Measurements from ENCODE around the gene LRRC34. TPM values are rescaled to one million over a fixed set of nuclear protein-coding genes. Genes with fewer than 3 reads are reported as not detected.

The LRRC34 gene
- total and polyA plus RNA-seq, 9 of the 15 experiments (the other 6 are each of a cell fraction or from before 2014, with no cell fraction given), result 0.17 to 0.30 TPM; not detected in 7

- TF ChIP-seq, protein P1, sequence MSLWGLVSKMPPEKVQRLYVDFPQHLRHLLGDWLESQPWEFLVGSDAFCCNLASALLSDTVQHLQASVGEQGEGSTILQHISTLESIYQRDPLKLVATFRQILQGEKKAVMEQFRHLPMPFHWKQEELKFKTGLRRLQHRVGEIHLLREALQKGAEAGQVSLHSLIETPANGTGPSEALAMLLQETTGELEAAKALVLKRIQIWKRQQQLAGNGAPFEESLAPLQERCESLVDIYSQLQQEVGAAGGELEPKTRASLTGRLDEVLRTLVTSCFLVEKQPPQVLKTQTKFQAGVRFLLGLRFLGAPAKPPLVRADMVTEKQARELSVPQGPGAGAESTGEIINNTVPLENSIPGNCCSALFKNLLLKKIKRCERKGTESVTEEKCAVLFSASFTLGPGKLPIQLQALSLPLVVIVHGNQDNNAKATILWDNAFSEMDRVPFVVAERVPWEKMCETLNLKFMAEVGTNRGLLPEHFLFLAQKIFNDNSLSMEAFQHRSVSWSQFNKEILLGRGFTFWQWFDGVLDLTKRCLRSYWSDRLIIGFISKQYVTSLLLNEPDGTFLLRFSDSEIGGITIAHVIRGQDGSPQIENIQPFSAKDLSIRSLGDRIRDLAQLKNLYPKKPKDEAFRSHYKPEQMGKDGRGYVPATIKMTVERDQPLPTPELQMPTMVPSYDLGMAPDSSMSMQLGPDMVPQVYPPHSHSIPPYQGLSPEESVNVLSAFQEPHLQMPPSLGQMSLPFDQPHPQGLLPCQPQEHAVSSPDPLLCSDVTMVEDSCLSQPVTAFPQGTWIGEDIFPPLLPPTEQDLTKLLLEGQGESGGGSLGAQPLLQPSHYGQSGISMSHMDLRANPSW (CRISPR knock-in tag; IDR thresholded peaks at IDR 0.05), result no peak
- TF ChIP-seq ZBTB9 (CRISPR knock-in tag; IDR thresholded peaks at IDR 0.05) (no peak), ZNF232 (CRISPR knock-in tag; IDR thresholded peaks at IDR 0.05) (0 out of 2 replicates have a peak, but pooled peaks have one; percentile 76), ZNF76 (CRISPR knock-in tag; IDR thresholded peaks at IDR 0.05; ENCODE audit: borderline replicate concordance) (no peak; the same call in 1 of the 2 replicates), FOXJ2 (tag; IDR thresholded peaks at IDR 0.05) (no peak), ZBED1 (IDR thresholded peaks at IDR 0.05) (0 out of 2 replicates have a peak, but pooled peaks have one; percentile 49), ASH1L (IDR thresholded peaks at IDR 0.05; ENCODE audit: borderline replicate concordance, low read depth, partially characterized antibody) (no peak), ZNF197 (CRISPR knock-in tag; IDR thresholded peaks at IDR 0.05; ENCODE audit: low read depth) (no peak), NFIC (IDR thresholded peaks at IDR 0.05) (peak; percentile 81), FOSL1 (tag; conservative IDR thresholded peaks at IDR 0.05) (peak; percentile 50; the same call in 1 of the 2 replicates), SRSF7 (optimal IDR thresholded peaks at IDR 0.05; ENCODE audit: low read depth, low read length) (no peak), ZFP30 (CRISPR knock-in tag; IDR thresholded peaks at IDR 0.05; ENCODE audit: borderline replicate concordance) (no peak), CHD2 (IDR thresholded peaks at IDR 0.05; ENCODE audit: low read depth, low read length) (peak; percentile 46; the same call in 1 of the 2 replicates), CAMTA2 (CRISPR knock-in tag; conservative IDR thresholded peaks at IDR 0.05) (no peak; the same call in 1 of the 2 replicates), FOXM1 (IDR thresholded peaks at IDR 0.05; ENCODE audit: low read depth) (no peak), FOXM1 (CRISPR knock-in tag; IDR thresholded peaks at IDR 0.05; ENCODE audit: low read depth) (no peak), IRF1 (CRISPR knock-in tag; IDR thresholded peaks at IDR 0.05; ENCODE audit: borderline replicate concordance) (no peak), ZNF41 (CRISPR knock-in tag; conservative IDR thresholded peaks at IDR 0.05) (no peak), HCFC1 (IDR thresholded peaks at IDR 0.05; ENCODE audit: low read depth, low read length) (peak; percentile 34), FIP1L1 (IDR thresholded peaks at IDR 0.05; ENCODE audit: low read depth, low read length, poor library complexity, severe bottlenecking) (peak; percentile 69), ZNF699 (CRISPR knock-in tag; IDR thresholded peaks at IDR 0.05; ENCODE audit: insufficient replicate concordance) (no peak), TAF9B (IDR thresholded peaks at IDR 0.05; ENCODE audit: partially characterized antibody) (peak; percentile 82)
- TF ChIP-seq, protein P2, sequence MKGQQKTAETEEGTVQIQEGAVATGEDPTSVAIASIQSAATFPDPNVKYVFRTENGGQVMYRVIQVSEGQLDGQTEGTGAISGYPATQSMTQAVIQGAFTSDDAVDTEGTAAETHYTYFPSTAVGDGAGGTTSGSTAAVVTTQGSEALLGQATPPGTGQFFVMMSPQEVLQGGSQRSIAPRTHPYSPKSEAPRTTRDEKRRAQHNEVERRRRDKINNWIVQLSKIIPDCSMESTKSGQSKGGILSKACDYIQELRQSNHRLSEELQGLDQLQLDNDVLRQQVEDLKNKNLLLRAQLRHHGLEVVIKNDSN (CRISPR knock-in tag; IDR thresholded peaks at IDR 0.05), result 0 out of 2 replicates have a peak, but pooled peaks have one; percentile 37
Observed at GRCh38 chr3:169772897-169773816, 39.5 kb downstream of the LRRC34 start, which contains the start of gene MYNN (continued).
